ENCODE data around the gene IL17REL. TPM values are rescaled to one million over a fixed set of nuclear protein-coding genes. Genes with fewer than 3 reads are reported as not detected.

Gene IL17REL
- total and polyA plus RNA-seq, 10 of the 15 experiments (the other 5 are each of a cell fraction or from before 2014, with no cell fraction given) = 0.03 TPM; not detected in 9

DNA sequence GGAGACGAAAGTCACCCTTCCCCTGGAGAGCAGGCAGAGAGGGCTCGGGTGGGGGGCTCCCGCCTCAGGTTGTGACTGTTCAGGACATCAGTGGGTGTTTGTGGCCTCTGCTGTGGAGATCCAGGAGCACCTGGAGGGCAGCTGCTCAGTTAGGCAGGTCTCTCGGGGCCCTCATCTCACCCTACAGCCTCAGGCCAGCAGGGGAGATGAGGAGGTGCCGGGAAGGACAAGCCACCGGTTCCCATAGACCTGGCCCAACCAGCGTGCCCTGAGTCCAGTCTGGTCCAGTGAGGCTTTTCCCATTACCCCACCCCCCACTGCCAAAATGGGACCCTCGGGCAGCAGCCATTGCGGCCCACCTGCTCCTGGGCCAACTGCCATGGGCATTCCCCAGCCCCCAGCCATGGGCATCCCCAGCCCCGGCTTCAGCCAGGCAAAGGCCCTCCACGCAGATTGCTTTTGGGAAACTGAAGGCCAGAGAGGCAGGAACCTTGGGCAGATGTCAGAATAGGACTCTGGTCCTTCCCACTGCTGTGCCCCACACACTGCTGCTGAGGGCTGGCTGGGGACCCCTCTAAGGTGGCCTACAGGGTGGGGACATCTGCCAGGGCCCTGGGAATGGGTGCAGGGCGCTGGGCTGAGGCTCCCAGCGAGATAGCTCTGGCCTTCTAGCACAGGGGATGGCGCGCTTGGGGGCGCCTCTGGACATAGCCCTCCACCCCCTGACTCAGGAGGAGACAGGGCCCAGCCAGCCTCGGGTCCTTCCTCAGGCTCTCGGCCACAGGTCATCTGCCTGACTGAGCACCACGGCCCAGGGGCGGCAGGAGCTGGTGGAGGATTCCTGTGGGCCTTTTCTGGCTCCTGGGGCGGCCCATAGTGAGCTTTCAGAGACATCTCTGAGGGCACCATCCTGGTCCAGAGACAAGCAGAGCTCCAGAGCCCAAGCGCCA lies 47.2 kb downstream of the IL17REL start:
- POLR2A ChIA-PET = no interaction called here
- in situ Hi-C loops (cut with MboI) = loop anchor here (10.0 kb wide), 1 partner anchor 569 kb away; the partner anchor contains the start of gene TYMP

More for the DNA sequence above, 47.2 kb downstream of the IL17REL start:
- BruUV-seq (replicated peaks) = no TSS peak
- FAIRE-seq (no peak), ATAC-seq (no peak), DNase-seq (ENCODE audit: low read depth, low spot score) (no peak)
- ChIA-PET CTCF (interaction anchor here (2.0 kb wide), 1 partner anchor 65 kb away, joined by 6 read pairs; no protein-coding TSS in a partner anchor), RAD21 (ENCODE audit: unreplicated experiment) (interaction anchor here (1.0 kb wide), 1 partner anchor 12 kb away, joined by 3 read pairs; no protein-coding TSS in a partner anchor), SMC1A (ENCODE audit: uncharacterized antibody, unreplicated experiment) (no interaction called here)
- Histone ChIP-seq H4K20me1 (ENCODE audit: control insufficient read depth, insufficient read depth) (peaks cover 2% of the 10 kb centered on the region; the same call in 1 of the 2 replicates), H3K4me2 (ENCODE audit: control insufficient read depth, insufficient read depth) (peak overlapping the region; percentile 13; the same call in 1 of the 2 replicates), H2AFZ (ENCODE audit: control insufficient read depth, low read depth, low read length) (no peak overlapping the region), H3K9me3 (replicated peaks; ENCODE audit: control insufficient read depth, insufficient read depth, low read length) (no peaks in the 10 kb centered on the region), H3K79me2 (ENCODE audit: control insufficient read depth, insufficient read depth, low read length) (peaks cover 44% of the 10 kb centered on the region), H3K27me3 (replicated peaks in 1 of 2; ENCODE audit: control insufficient read depth in 2 of 2, insufficient read depth in 2 of 2, low read length in 1 of 2) (no peaks in the 10 kb centered on the region), H3K9ac (ENCODE audit: control insufficient read depth, insufficient read depth, low read length) (no peak overlapping the region; the same call in 1 of the 2 replicates), H3K4me3 (no peak overlapping the region), H3K36me3 (ENCODE audit: control insufficient read depth in 2 of 2, insufficient read depth in 2 of 2, low read length in 1 of 2) (peaks cover 14 to 19% of the 10 kb centered on the region in 2 experiments), H3K4me1 (ENCODE audit: control insufficient read depth, insufficient read depth, low read length) (peaks cover 32% of the 10 kb centered on the region), H3K27ac (ENCODE audit: control insufficient read depth, insufficient read depth) (0 out of 2 replicates have a peak overlapping the region, but pooled peaks have one; percentile 18)
- intact Hi-C loops (cut with micrococcal nuclease; ENCODE audit: unreplicated experiment) = no loop called here
- TF ChIP-seq POLR2AphosphoS2 (IDR thresholded peaks at IDR 0.05; ENCODE audit: low read depth, low read length) (peak; percentile 22), BACH1 (IDR thresholded peaks at IDR 0.05; ENCODE audit: borderline replicate concordance) (peak; percentile 12; the same call in 1 of the 2 replicates), SREBF1 (IDR thresholded peaks at IDR 0.05; ENCODE audit: low read length) (no peak), LARP7 (IDR thresholded peaks at IDR 0.05) (0 out of 2 replicates have a peak, but pooled peaks have one; percentile 4), POLR2AphosphoS5 (IDR thresholded peaks at IDR 0.05; ENCODE audit: low read length) (peak; percentile 56), SMAD5 (IDR thresholded peaks at IDR 0.05; ENCODE audit: low read depth) (0 out of 2 replicates have a peak, but pooled peaks have one; percentile 16), POLR2A (IDR thresholded peaks at IDR 0.05; ENCODE audit: low read depth, low read length) (peak; percentile 12), POU2F2 (IDR thresholded peaks at IDR 0.05; ENCODE audit: borderline replicate concordance, low read depth, low read length) (no peak; the same call in 2 of the 3 replicates)
- TF ChIP-seq, protein P1, sequence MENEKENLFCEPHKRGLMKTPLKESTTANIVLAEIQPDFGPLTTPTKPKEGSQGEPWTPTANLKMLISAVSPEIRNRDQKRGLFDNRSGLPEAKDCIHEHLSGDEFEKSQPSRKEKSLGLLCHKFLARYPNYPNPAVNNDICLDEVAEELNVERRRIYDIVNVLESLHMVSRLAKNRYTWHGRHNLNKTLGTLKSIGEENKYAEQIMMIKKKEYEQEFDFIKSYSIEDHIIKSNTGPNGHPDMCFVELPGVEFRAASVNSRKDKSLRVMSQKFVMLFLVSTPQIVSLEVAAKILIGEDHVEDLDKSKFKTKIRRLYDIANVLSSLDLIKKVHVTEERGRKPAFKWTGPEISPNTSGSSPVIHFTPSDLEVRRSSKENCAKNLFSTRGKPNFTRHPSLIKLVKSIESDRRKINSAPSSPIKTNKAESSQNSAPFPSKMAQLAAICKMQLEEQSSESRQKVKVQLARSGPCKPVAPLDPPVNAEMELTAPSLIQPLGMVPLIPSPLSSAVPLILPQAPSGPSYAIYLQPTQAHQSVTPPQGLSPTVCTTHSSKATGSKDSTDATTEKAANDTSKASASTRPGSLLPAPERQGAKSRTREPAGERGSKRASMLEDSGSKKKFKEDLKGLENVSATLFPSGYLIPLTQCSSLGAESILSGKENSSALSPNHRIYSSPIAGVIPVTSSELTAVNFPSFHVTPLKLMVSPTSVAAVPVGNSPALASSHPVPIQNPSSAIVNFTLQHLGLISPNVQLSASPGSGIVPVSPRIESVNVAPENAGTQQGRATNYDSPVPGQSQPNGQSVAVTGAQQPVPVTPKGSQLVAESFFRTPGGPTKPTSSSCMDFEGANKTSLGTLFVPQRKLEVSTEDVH (IDR thresholded peaks at IDR 0.05; ENCODE audit: low read depth, partially characterized antibody) = peak; percentile 14
- TF ChIP-seq, protein P2, sequence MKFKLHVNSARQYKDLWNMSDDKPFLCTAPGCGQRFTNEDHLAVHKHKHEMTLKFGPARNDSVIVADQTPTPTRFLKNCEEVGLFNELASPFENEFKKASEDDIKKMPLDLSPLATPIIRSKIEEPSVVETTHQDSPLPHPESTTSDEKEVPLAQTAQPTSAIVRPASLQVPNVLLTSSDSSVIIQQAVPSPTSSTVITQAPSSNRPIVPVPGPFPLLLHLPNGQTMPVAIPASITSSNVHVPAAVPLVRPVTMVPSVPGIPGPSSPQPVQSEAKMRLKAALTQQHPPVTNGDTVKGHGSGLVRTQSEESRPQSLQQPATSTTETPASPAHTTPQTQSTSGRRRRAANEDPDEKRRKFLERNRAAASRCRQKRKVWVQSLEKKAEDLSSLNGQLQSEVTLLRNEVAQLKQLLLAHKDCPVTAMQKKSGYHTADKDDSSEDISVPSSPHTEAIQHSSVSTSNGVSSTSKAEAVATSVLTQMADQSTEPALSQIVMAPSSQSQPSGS (IDR thresholded peaks at IDR 0.05; ENCODE audit: low read length) = no peak
- WGBS (ENCODE audit: insufficient coverage, insufficient replicate concordance, low lambda C conversion rate, missing lambda C conversion rate) = 69% methylated on average over 19 of the region's 22 CpGs
